Activated naive CD8-positive, alpha-beta T cell (primary cell): ENCODE data around the gene FIG4.

Source experiments
- H3K27ac Mint-ChIP-seq: one replicate; pipeline ENCODE4 v1.8.0; 2021; ENCODE audit warnings: mixed read lengths
- H3K27me3 Mint-ChIP-seq: one replicate; pipeline ENCODE4 v1.8.0; 2021; ENCODE audit warnings: mixed read lengths
- H3K36me3 Mint-ChIP-seq: one replicate; pipeline ENCODE4 v1.8.0; 2021; ENCODE audit warnings: mixed read lengths
- H3K4me1 Mint-ChIP-seq: one replicate; pipeline ENCODE4 v1.8.0; 2021; ENCODE audit warnings: low read depth, mixed read lengths
- H3K4me3 Mint-ChIP-seq: one replicate; pipeline ENCODE4 v1.8.0; 2021; ENCODE audit warnings: mild to moderate bottlenecking, mixed read lengths
- H3K9me3 Mint-ChIP-seq: one replicate; pipeline ENCODE4 v1.8.0; 2021; ENCODE audit warnings: low read depth, mixed read lengths

The FIG4 gene

GRCh38 chr6:109790131-109790530 lies 99.0 kb downstream of the FIG4 start:
- Mint-ChIP-seq H3K27ac (no peak overlapping the region), H3K9me3 (no peaks in the 10 kb centered on the region), H3K4me1 (no peaks in the 10 kb centered on the region), H3K36me3 (peaks cover 21% of the 10 kb centered on the region), H3K4me3 (no peak overlapping the region), H3K27me3 (no peaks in the 10 kb centered on the region)

GRCh38 chr6:109791301-109791700 lies 100.2 kb downstream of the FIG4 start:
- peaks cover 16% of the 10 kb centered on the region for H3K36me3 Mint-ChIP-seq
- no peaks in the 10 kb centered on the region for H3K9me3 Mint-ChIP-seq
- no peak overlapping the region for H3K4me3 Mint-ChIP-seq
- no peaks in the 10 kb centered on the region for H3K27me3 Mint-ChIP-seq
- H3K27ac Mint-ChIP-seq: no peak overlapping the region
- H3K4me1 Mint-ChIP-seq: no peaks in the 10 kb centered on the region

GRCh38 chr6:109793021-109793420 lies 101.9 kb downstream of the FIG4 start:
- H3K36me3 Mint-ChIP-seq: peaks cover 11% of the 10 kb centered on the region
- H3K4me1 Mint-ChIP-seq: no peaks in the 10 kb centered on the region
- no peaks in the 10 kb centered on the region for H3K9me3 Mint-ChIP-seq
- no peaks in the 10 kb centered on the region for H3K27me3 Mint-ChIP-seq
- no peak overlapping the region for H3K4me3 Mint-ChIP-seq
- no peak overlapping the region for H3K27ac Mint-ChIP-seq

GRCh38 chr6:109793792-109794191 lies 102.7 kb downstream of the FIG4 start:
- Mint-ChIP-seq H3K9me3 (no peaks in the 10 kb centered on the region), H3K36me3 (peaks cover 14% of the 10 kb centered on the region), H3K27me3 (no peaks in the 10 kb centered on the region), H3K4me3 (no peak overlapping the region), H3K4me1 (no peaks in the 10 kb centered on the region), H3K27ac (no peak overlapping the region)

- H3K4me1 Mint-ChIP-seq: no peaks in the 10 kb centered on the region
- no peak overlapping the region for H3K27ac Mint-ChIP-seq
- H3K27me3 Mint-ChIP-seq: no peaks in the 10 kb centered on the region
- H3K4me3 Mint-ChIP-seq: no peak overlapping the region
- peaks cover 17% of the 10 kb centered on the region for H3K36me3 Mint-ChIP-seq
- H3K9me3 Mint-ChIP-seq: no peaks in the 10 kb centered on the region
These were observed 103.3 kb downstream of the FIG4 start for GRCh38 chr6:109794201-109794923.

GRCh38 chr6:109795994-109796555 lies 105.0 kb downstream of the FIG4 start:
- no peak overlapping the region for H3K4me3 Mint-ChIP-seq
- H3K36me3 Mint-ChIP-seq: peaks cover 21% of the 10 kb centered on the region
- no peaks in the 10 kb centered on the region for H3K9me3 Mint-ChIP-seq
- H3K27me3 Mint-ChIP-seq: no peaks in the 10 kb centered on the region
- no peaks in the 10 kb centered on the region for H3K4me1 Mint-ChIP-seq
- no peak overlapping the region for H3K27ac Mint-ChIP-seq

- H3K27ac Mint-ChIP-seq: no peak overlapping the region
- peaks cover 39% of the 10 kb centered on the region for H3K36me3 Mint-ChIP-seq
- H3K4me1 Mint-ChIP-seq: no peaks in the 10 kb centered on the region
- no peaks in the 10 kb centered on the region for H3K9me3 Mint-ChIP-seq
- no peaks in the 10 kb centered on the region for H3K27me3 Mint-ChIP-seq
- H3K4me3 Mint-ChIP-seq: no peak overlapping the region
These were observed 108.0 kb downstream of the FIG4 start for GRCh38 chr6:109799129-109799528.

GRCh38 chr6:109799664-109800063 lies 108.6 kb downstream of the FIG4 start:
- Mint-ChIP-seq H3K4me3 (no peak overlapping the region), H3K36me3 (peaks cover 38% of the 10 kb centered on the region)

GRCh38 chr6:109800771-109801170 lies 109.7 kb downstream of the FIG4 start:
- Mint-ChIP-seq H3K27ac (no peak overlapping the region), H3K27me3 (no peaks in the 10 kb centered on the region), H3K4me1 (no peaks in the 10 kb centered on the region), H3K36me3 (peaks cover 36% of the 10 kb centered on the region), H3K9me3 (no peaks in the 10 kb centered on the region), H3K4me3 (no peak overlapping the region)

More at GRCh38 chr6:109799664-109800063, 108.6 kb downstream of the FIG4 start:
- no peaks in the 10 kb centered on the region for H3K9me3 Mint-ChIP-seq
- no peaks in the 10 kb centered on the region for H3K27me3 Mint-ChIP-seq
- H3K27ac Mint-ChIP-seq: no peak overlapping the region
- no peaks in the 10 kb centered on the region for H3K4me1 Mint-ChIP-seq

- Mint-ChIP-seq H3K27ac (no peak overlapping the region), H3K4me3 (no peak overlapping the region), H3K36me3 (peaks cover 38% of the 10 kb centered on the region), H3K9me3 (no peaks in the 10 kb centered on the region), H3K27me3 (no peaks in the 10 kb centered on the region), H3K4me1 (no peaks in the 10 kb centered on the region)
These were observed 110.7 kb downstream of the FIG4 start for GRCh38 chr6:109801794-109802193.

- Mint-ChIP-seq H3K9me3 (no peaks in the 10 kb centered on the region), H3K27ac (no peak overlapping the region), H3K4me3 (no peak overlapping the region), H3K4me1 (no peaks in the 10 kb centered on the region), H3K36me3 (peaks cover 37% of the 10 kb centered on the region), H3K27me3 (no peaks in the 10 kb centered on the region)
These were observed 112.9 kb downstream of the FIG4 start for GRCh38 chr6:109804020-109804419.

- Mint-ChIP-seq H3K27me3 (no peaks in the 10 kb centered on the region), H3K4me3 (no peak overlapping the region), H3K36me3 (peaks cover 22% of the 10 kb centered on the region), H3K9me3 (no peaks in the 10 kb centered on the region), H3K4me1 (no peaks in the 10 kb centered on the region), H3K27ac (no peak overlapping the region)
These were observed 116.8 kb downstream of the FIG4 start for GRCh38 chr6:109807881-109808280.

GRCh38 chr6:109808837-109809236 lies 117.7 kb downstream of the FIG4 start:
- Mint-ChIP-seq H3K4me1 (no peaks in the 10 kb centered on the region), H3K36me3 (peaks cover 24% of the 10 kb centered on the region), H3K27ac (no peak overlapping the region), H3K4me3 (no peak overlapping the region), H3K27me3 (no peaks in the 10 kb centered on the region), H3K9me3 (no peaks in the 10 kb centered on the region)

GRCh38 chr6:109815054-109815453 lies 124.0 kb downstream of the FIG4 start:
- Mint-ChIP-seq H3K27me3 (no peaks in the 10 kb centered on the region), H3K36me3 (peaks cover 29% of the 10 kb centered on the region), H3K27ac (no peak overlapping the region), H3K9me3 (no peaks in the 10 kb centered on the region), H3K4me1 (no peaks in the 10 kb centered on the region), H3K4me3 (no peak overlapping the region)

GRCh38 chr6:109816452-109817374 lies 125.6 kb downstream of the FIG4 start:
- no peaks in the 10 kb centered on the region for H3K4me1 Mint-ChIP-seq

More at GRCh38 chr6:109816452-109817374, 125.6 kb downstream of the FIG4 start:
- Mint-ChIP-seq H3K9me3 (no peaks in the 10 kb centered on the region), H3K4me3 (no peak overlapping the region), H3K36me3 (peaks cover 29% of the 10 kb centered on the region), H3K27me3 (no peaks in the 10 kb centered on the region), H3K27ac (no peak overlapping the region)
